H1 (cell line): ENCODE measurements around the gene KDF1. TPM values are rescaled to one million over a fixed set of nuclear protein-coding genes. Genes with fewer than 3 reads are reported as not detected.

Experiments
- CTCF ChIA-PET: fragments of 300-600 bp; sonication (Branson Sonifier 250); formaldehyde crosslinking; loops from one replicate; lab custom pipeline; 2021; ENCODE audit not compliant: partially characterized antibody; lab: Charles Lee
- POLR2A ChIA-PET: fragments of 300-600 bp; sonication (Branson Sonifier 250); formaldehyde crosslinking; loops from one replicate; lab custom pipeline; 2021; ENCODE audit warnings: inconsistent platforms; ENCODE audit not compliant: partially characterized antibody; lab: Charles Lee
- DNase-seq, 2 experiments: peaks; one replicate each; pipeline versions ENCODE4 v3.0.0 to v3.0.0-alpha.2; 2010 to 2022; ENCODE audit warnings: low spot score in 2 of 2, low read depth in 1 of 2, mixed read lengths in 1 of 2
- FAIRE-seq: peaks from 2 replicates; lab custom pipeline; 2011; peaks lifted over from hg19 to GRCh38; lab: Jason Lieb, UNC
- H2AFZ ChIP-seq: 2 replicates; pipeline ENCODE4 v1.8.1; 2012; ENCODE audit warnings: low read length, inconsistent platforms
- H2AK5ac ChIP-seq: 2 replicates; pipeline ENCODE4 v1.6.1; 2013; ENCODE audit warnings: low read depth, low read length
- H2BK120ac ChIP-seq: replicated peaks from 2 replicates; pipeline ENCODE3; 2013; ENCODE audit warnings: low read depth, low read length, inconsistent platforms
- H2BK12ac ChIP-seq: 2 replicates; pipeline ENCODE4 v1.6.1; 2013; ENCODE audit warnings: low read depth, low read length
- H2BK15ac ChIP-seq: 2 replicates; pipeline ENCODE4 v1.6.1; 2013; ENCODE audit warnings: low read length
- H2BK20ac ChIP-seq: 2 replicates; pipeline ENCODE4 v1.6.1; 2013; ENCODE audit warnings: low read length
- H2BK5ac ChIP-seq: 2 replicates; pipeline ENCODE4 v1.6.1; 2013; ENCODE audit warnings: low read depth, low read length
- H3K14ac ChIP-seq: 2 replicates; pipeline ENCODE4 v1.6.1; 2013; ENCODE audit warnings: inconsistent platforms; ENCODE audit not compliant: insufficient read length
- H3K18ac ChIP-seq: 2 replicates; pipeline ENCODE4 v1.6.1; 2013; ENCODE audit warnings: low read length; ENCODE audit errors: extremely low read depth
- H3K23ac ChIP-seq: 2 replicates; pipeline ENCODE4 v1.6.1; 2013; ENCODE audit warnings: inconsistent platforms; ENCODE audit not compliant: insufficient read length
- H3K23me2 ChIP-seq: 2 replicates; pipeline ENCODE4 v1.6.1; 2013; ENCODE audit warnings: low read depth, low read length
- H3K27ac ChIP-seq: 2 replicates; pipeline ENCODE4 v1.6.1; 2011; ENCODE audit warnings: low read depth, low read length, inconsistent platforms
- H3K27me3 ChIP-seq, 4 experiments: replicated peaks in 1 of 4; 1 replicate in 1 of 4; 2 replicates in 3 of 4; pipeline versions ENCODE4 v1.6.1 to v1.8.1; 2011 to 2013; ENCODE audit warnings: low read length in 3 of 4, mild to moderate bottlenecking in 3 of 4, inconsistent platforms in 2 of 4, mixed read lengths in 2 of 4, moderate library complexity in 1 of 4; ENCODE audit not compliant: control insufficient read depth in 3 of 4, insufficient read depth in 3 of 4; ENCODE audit errors: extremely low read depth in 1 of 4
- H3K36me3 ChIP-seq, 4 experiments: 2 replicates each; pipeline versions ENCODE4 v1.6.1 to v1.8.1; 2011 to 2013; ENCODE audit warnings: mild to moderate bottlenecking in 4 of 4, low read length in 3 of 4, moderate library complexity in 2 of 4, control low read depth in 1 of 4, inconsistent platforms in 1 of 4; ENCODE audit not compliant: insufficient read depth in 4 of 4, control insufficient read depth in 2 of 4
- H3K4ac ChIP-seq: replicated peaks from 2 replicates; pipeline ENCODE3; 2013; ENCODE audit warnings: low read length, low read depth, mixed read lengths, inconsistent platforms; ENCODE audit not compliant: insufficient read length
- H3K4me1 ChIP-seq, 4 experiments: replicated peaks in 1 of 4; 1 replicate in 1 of 4; 2 replicates in 3 of 4; pipeline versions ENCODE4 v1.6.1 to v1.8.1; 2011 to 2013; ENCODE audit warnings: low read length in 3 of 4, inconsistent platforms in 2 of 4, mixed read lengths in 1 of 4; ENCODE audit not compliant: insufficient read depth in 4 of 4, control insufficient read depth in 3 of 4
- H3K4me2 ChIP-seq, 2 experiments: 2 replicates each; pipeline versions ENCODE4 v1.6.1 to v1.8.1; 2011 to 2013; ENCODE audit warnings: low read depth in 2 of 2, low read length in 2 of 2, control low read depth in 1 of 2, inconsistent platforms in 1 of 2, mild to moderate bottlenecking in 1 of 2; ENCODE audit not compliant: insufficient read depth in 1 of 2
- H3K4me3 ChIP-seq, 4 experiments: fragments of 200-600, 300-600 bp in 1 of 4; sonication (generic), shearing (Covaris generic), sonication (Bioruptor Twin) in 1 of 4; 2 replicates each; pipeline versions ENCODE4 v1.5.1 to v1.8.1; 2011 to 2016; ENCODE audit warnings: low read length in 4 of 4, low read depth in 3 of 4, control low read depth in 2 of 4, inconsistent platforms in 2 of 4, mild to moderate bottlenecking in 2 of 4, mixed read lengths in 1 of 4, moderate library complexity in 1 of 4; ENCODE audit not compliant: insufficient read depth in 2 of 4; ENCODE audit errors: extremely low read depth in 1 of 4
- H3K56ac ChIP-seq: replicated peaks from 2 replicates; pipeline ENCODE3; 2013; ENCODE audit warnings: low read depth, mild to moderate bottlenecking, mixed read lengths, low read length, inconsistent platforms; ENCODE audit not compliant: insufficient read length
- H3K79me1 ChIP-seq: 2 replicates; pipeline ENCODE4 v1.6.1; 2013; ENCODE audit warnings: low read depth, low read length, control low read depth
- H3K79me2 ChIP-seq, 2 experiments: 2 replicates each; pipeline versions ENCODE4 v1.6.1 to v1.8.1; 2012 to 2013; ENCODE audit warnings: low read length in 2 of 2, mild to moderate bottlenecking in 2 of 2, inconsistent platforms in 1 of 2; ENCODE audit not compliant: insufficient read depth in 2 of 2, control insufficient read depth in 1 of 2
- H3K9ac ChIP-seq, 4 experiments: replicated peaks in 1 of 4; 1 replicate in 1 of 4; 2 replicates in 3 of 4; pipeline versions ENCODE4 v1.6.1 to v1.8.1; 2011 to 2013; ENCODE audit warnings: low read depth in 3 of 4, low read length in 3 of 4, control low read depth in 2 of 4, mild to moderate bottlenecking in 2 of 4, moderate library complexity in 2 of 4, inconsistent platforms in 1 of 4; ENCODE audit errors: extremely low read depth in 1 of 4
- H3K9me3 ChIP-seq, 2 experiments: 2 replicates each; pipeline versions ENCODE4 v1.6.1 to v1.8.1; 2012 to 2013; ENCODE audit warnings: mild to moderate bottlenecking in 2 of 2, moderate library complexity in 2 of 2, control low read depth in 1 of 2, inconsistent platforms in 1 of 2, low read depth in 1 of 2, low read length in 1 of 2, mixed read lengths in 1 of 2; ENCODE audit not compliant: insufficient read depth in 2 of 2
- H4K20me1 ChIP-seq, 2 experiments: replicated peaks in 1 of 2; 2 replicates each; pipeline versions ENCODE3 to v1.8.1; 2011 to 2013; ENCODE audit warnings: inconsistent platforms in 2 of 2, low read length in 2 of 2, mild to moderate bottlenecking in 1 of 2; ENCODE audit not compliant: insufficient read depth in 2 of 2, control insufficient read depth in 1 of 2
- H4K5ac ChIP-seq: 2 replicates; pipeline ENCODE4 v1.6.1; 2013; ENCODE audit warnings: low read length, low read depth, mixed read lengths, inconsistent platforms; ENCODE audit not compliant: insufficient read length
- H4K8ac ChIP-seq: 2 replicates; pipeline ENCODE4 v1.8.0; 2013; ENCODE audit warnings: mild to moderate bottlenecking, moderate library complexity, low read length, inconsistent platforms; ENCODE audit not compliant: insufficient read depth; ENCODE audit errors: extremely low read depth
- H4K91ac ChIP-seq: replicated peaks from 2 replicates; pipeline ENCODE3; 2013; ENCODE audit warnings: low read length, mixed read lengths, inconsistent platforms; ENCODE audit not compliant: insufficient read length
- BRCA1 ChIP-seq: IDR thresholded peaks from 2 replicates; pipeline ENCODE4 v1.6.1; 2012; ENCODE audit warnings: low read depth, low read length, improper control_type of control experiment
- HDAC6 ChIP-seq: IDR thresholded peaks from one replicate; pipeline ENCODE4 v1.7.1; 2012; ENCODE audit warnings: low read depth, mild to moderate bottlenecking, inconsistent platforms, low read length, moderate library complexity
- KDM4A ChIP-seq: IDR thresholded peaks from one replicate; pipeline ENCODE4 v1.7.1; 2012; ENCODE audit warnings: low read depth, mild to moderate bottlenecking, moderate library complexity, low read length, inconsistent platforms; ENCODE audit not compliant: severe bottlenecking
- KDM5A ChIP-seq: fragments of 200-600 bp; IDR thresholded peaks from 2 replicates; pipeline ENCODE4 v1.7.1; 2012; ENCODE audit warnings: mild to moderate bottlenecking, low read length, inconsistent platforms, mixed read lengths
- SIN3A ChIP-seq, 2 experiments: IDR thresholded peaks in 1 of 2; conservative IDR thresholded peaks in 1 of 2; 2 replicates each; pipeline ENCODE4 v1.6.1; 2011 to 2012; ENCODE audit warnings: low read length in 2 of 2, improper control_type of control experiment in 1 of 2, low read depth in 1 of 2, mild to moderate bottlenecking in 1 of 2
- SIX5 ChIP-seq: IDR thresholded peaks from 2 replicates; pipeline ENCODE4 v1.6.1; 2011; ENCODE audit warnings: mild to moderate bottlenecking, low read depth, low read length
- SP4 ChIP-seq: IDR thresholded peaks from 2 replicates; pipeline ENCODE4 v1.6.1; 2012; ENCODE audit warnings: low read length, inconsistent platforms
- TAF1 ChIP-seq: IDR thresholded peaks from 2 replicates; pipeline ENCODE4 v1.6.1; 2011; ENCODE audit warnings: mild to moderate bottlenecking, low read depth, low read length
- WGBS, 2 experiments: shearing (Covaris generic) in 1 of 2; methylation state at CpG; one replicate each; pipeline versions ENCODE4 v1.1.6 to v1.1.7; 2013 to 2015; ENCODE audit warnings: low lambda C conversion rate in 2 of 2, mixed read lengths in 2 of 2, inconsistent platforms in 1 of 2, low coverage in 1 of 2, missing lambda C conversion rate in 1 of 2; ENCODE audit not compliant: insufficient replicate concordance in 2 of 2, insufficient coverage in 1 of 2, insufficient read length in 1 of 2; ENCODE audit errors: extremely low coverage in 1 of 2, missing lambda C conversion rate in 1 of 2; 5-methylcytosine and 5-hydroxymethylcytosine counted together
- polyA plus RNA-seq, 7 experiments: library from polyadenylated mRNA; depleted of rRNA in 3 of 7; stranded (reverse) in 5 of 7; unstranded in 2 of 7; fragments of >200 nt in 5 of 7; fragments of 200-250 nt in 2 of 7; gene quantifications; 1 replicate in 5 of 7; 2 replicates in 1 of 7; 4 replicates in 1 of 7; pipeline versions ENCODE4 v1.2.1 to v1.2.3, GENCODE V29; 2011 to 2013; ENCODE audit warnings: missing spikeins in 2 of 7, mixed read lengths in 2 of 7
- total RNA-seq: library from RNA; stranded (reverse); fragmentation: NEBNext Ultra II Directional; extraction: Animal tissue kit (Norgen Biotek cat#: 25700); gene quantifications from 2 replicates; pipeline ENCODE4 v1.2.1, GENCODE V29; 2021
- TF ChIP-seq, protein P1 (sequence below): IDR thresholded peaks from 2 replicates; pipeline ENCODE4 v1.6.1; 2012; ENCODE audit warnings: low read length, inconsistent platforms

The KDF1 gene
- total and polyA plus RNA-seq, 2 of the 8 experiments (the other 6 are each of a cell fraction or from before 2014, with no cell fraction given), result 16.9 to 37.5 TPM

- ChIA-PET POLR2A (interaction anchor here (0.6 to 4.1 kb wide), 26 partner anchors 8 to 878 kb away, joined by 3 to 66 read pairs (median 4); partner anchors contain the start of genes GPN2, NR0B2, NUDC and PIGV), CTCF (interaction anchor here (0.7 to 4.9 kb wide), 6 partner anchors 12 to 60 kb away, joined by 3 to 27 read pairs (median 4); partner anchors contain the start of genes GPN2 and KDF1)
- H3K27me3 ChIP-seq, result no peaks in the 10 kb centered on the region
- H2AK5ac ChIP-seq, result no peak within 1 kb of the TSS
- WGBS, 2 experiments, result 2% methylated on average over 50 of the region's 50 CpGs; no CpG with 5 or more reads in 1 of the 2 experiments
- H3K36me3 ChIP-seq, result peaks cover 0 to 14% (median 6%) of the 10 kb centered on the region in 4 experiments; a peak in 5 of 8 replicates
- peaks cover 6 to 16% of the 10 kb centered on the region in 2 experiments for H3K79me2 ChIP-seq
- H3K79me1 ChIP-seq, result peaks cover 5% of the 10 kb centered on the region; the same call in 1 of the 2 replicates
- no peaks in the 10 kb centered on the region for H3K9me3 ChIP-seq
- peak within 1 kb of the TSS; percentile 88 for H3K27ac ChIP-seq
- H2BK5ac ChIP-seq, result peak within 1 kb of the TSS; percentile 49; the same call in 1 of the 2 replicates
- no peak within 1 kb of the TSS for H2BK120ac ChIP-seq
- DNase-seq (peak; percentile 71 to 91), FAIRE-seq (peak; percentile 90)
- H3K23ac ChIP-seq, result no peak within 1 kb of the TSS
- peak within 1 kb of the TSS; percentile 100 for H4K8ac ChIP-seq
- no peak within 1 kb of the TSS; the same call in 1 of the 2 replicates for H2BK12ac ChIP-seq
- H4K20me1 ChIP-seq, result peaks cover under 1 to 2% of the 10 kb centered on the region in 2 experiments
- H3K4me3 ChIP-seq, result peak within 1 kb of the TSS; percentile 90 to 98 (median 96)
- H4K5ac ChIP-seq, result peak within 1 kb of the TSS; percentile 74
- peak within 1 kb of the TSS; percentile 95 to 96 (median 96) for H3K9ac ChIP-seq
- peak within 1 kb of the TSS; percentile 52 for H2AFZ ChIP-seq
- no peak within 1 kb of the TSS for H4K91ac ChIP-seq
- H3K14ac ChIP-seq, result no peak within 1 kb of the TSS
- H3K18ac ChIP-seq, result no peak within 1 kb of the TSS
- peaks cover 8% of the 10 kb centered on the region for H3K23me2 ChIP-seq
- H3K56ac ChIP-seq, result peak within 1 kb of the TSS; percentile 55
- peaks cover 0 to 8% (median 3%) of the 10 kb centered on the region in 4 experiments; a peak in 3 of 7 replicates for H3K4me1 ChIP-seq
- H3K4me2 ChIP-seq, result peak within 1 kb of the TSS; percentile 71 to 86
- no peak within 1 kb of the TSS for H2BK15ac ChIP-seq
- peak within 1 kb of the TSS; percentile 16 for H3K4ac ChIP-seq
- no peak within 1 kb of the TSS for H2BK20ac ChIP-seq
- peak; percentile 99 for TF ChIP-seq TAF1
- TF ChIP-seq KDM4A, result peak; percentile 62
- TF ChIP-seq SIX5, result peak; percentile 2; the same call in 1 of the 2 replicates
- TF ChIP-seq SIN3A (conservative IDR thresholded peaks at IDR 0.05 in 1 of 2, IDR thresholded peaks at IDR 0.05 in 1 of 2; ENCODE audit: low read depth in 1 of 2, low read length in 2 of 2), result peak; percentile 96 to 97
- TF ChIP-seq BRCA1, result peak; percentile 96
- peak; percentile 100 for TF ChIP-seq KDM5A
- TF ChIP-seq, protein P1, sequence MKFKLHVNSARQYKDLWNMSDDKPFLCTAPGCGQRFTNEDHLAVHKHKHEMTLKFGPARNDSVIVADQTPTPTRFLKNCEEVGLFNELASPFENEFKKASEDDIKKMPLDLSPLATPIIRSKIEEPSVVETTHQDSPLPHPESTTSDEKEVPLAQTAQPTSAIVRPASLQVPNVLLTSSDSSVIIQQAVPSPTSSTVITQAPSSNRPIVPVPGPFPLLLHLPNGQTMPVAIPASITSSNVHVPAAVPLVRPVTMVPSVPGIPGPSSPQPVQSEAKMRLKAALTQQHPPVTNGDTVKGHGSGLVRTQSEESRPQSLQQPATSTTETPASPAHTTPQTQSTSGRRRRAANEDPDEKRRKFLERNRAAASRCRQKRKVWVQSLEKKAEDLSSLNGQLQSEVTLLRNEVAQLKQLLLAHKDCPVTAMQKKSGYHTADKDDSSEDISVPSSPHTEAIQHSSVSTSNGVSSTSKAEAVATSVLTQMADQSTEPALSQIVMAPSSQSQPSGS, result peak; percentile 72; the same call in 1 of the 2 replicates
- TF ChIP-seq HDAC6, result no peak
- TF ChIP-seq SP4, result peak; percentile 96
Observed at GRCh38 chr1:26900001-26900814, 60.1 kb downstream of the KDF1 start, which contains the start of gene GPATCH3. GPATCH3 (minus strand) TSS chr1:26900467; CDS start chr1:26900442, 25 bp downstream.
